Hepatocyte (in vitro differentiated cells): ENCODE results near the gene PTPRCAP. TPM values are rescaled to one million over a fixed set of nuclear protein-coding genes. Genes with fewer than 3 reads are reported as not detected.
"Not testable (repeated sequence)": the region's sequence is repeated elsewhere in the genome, so short reads cannot be mapped to it uniquely, and the experiment has no call there.

ENCODE experiments used
- DNase-seq: peaks from one replicate; pipeline ENCODE4 v3.0.0-alpha.2; 2016; ENCODE audit warnings: low spot score
- H2AFZ ChIP-seq: fragments of 200-600 bp; sonication (generic); 2 replicates; pipeline ENCODE4 v1.6.0; 2016; ENCODE audit warnings: antibody characterized with exemption, mild to moderate bottlenecking
- H3K27ac ChIP-seq: fragments of 200-600 bp; sonication (generic); 2 replicates; pipeline ENCODE4 v1.5.1; 2016; ENCODE audit warnings: mild to moderate bottlenecking
- H3K27me3 ChIP-seq: fragments of 200-600 bp; sonication (generic); 2 replicates; pipeline ENCODE4 v1.6.1; 2016
- H3K36me3 ChIP-seq: fragments of 200-600 bp; sonication (generic); replicated peaks from 2 replicates; pipeline ENCODE4 v1.5.1; 2016; ENCODE audit warnings: low read depth; ENCODE audit not compliant: insufficient read depth
- H3K4me1 ChIP-seq: fragments of 200-600 bp; sonication (generic); 2 replicates; pipeline ENCODE4 v1.5.1; 2016; ENCODE audit warnings: mild to moderate bottlenecking, moderate library complexity; ENCODE audit not compliant: insufficient read depth
- H3K4me2 ChIP-seq: fragments of 200-600 bp; sonication (generic); 2 replicates; pipeline ENCODE4 v1.6.0; 2016
- H3K4me3 ChIP-seq: fragments of 200-600 bp; sonication (generic); 2 replicates; pipeline ENCODE4 v1.5.1; 2016; ENCODE audit warnings: mild to moderate bottlenecking
- H3K79me2 ChIP-seq: fragments of 200-600 bp; sonication (generic); 2 replicates; pipeline ENCODE4 v1.6.0; 2017; ENCODE audit warnings: mild to moderate bottlenecking
- H3K9me2 ChIP-seq: fragments of 200-600 bp; sonication (generic); replicated peaks from 2 replicates; pipeline ENCODE4 v1.6.0; 2017; ENCODE audit warnings: mild to moderate bottlenecking; ENCODE audit not compliant: insufficient read depth
- H3K9me3 ChIP-seq: fragments of 200-600 bp; sonication (generic); 2 replicates; pipeline ENCODE4 v1.5.1; 2016; ENCODE audit warnings: low read depth, mild to moderate bottlenecking
- H4K20me1 ChIP-seq: fragments of 200-600 bp; sonication (generic); 2 replicates; pipeline ENCODE4 v1.6.0; 2016; ENCODE audit warnings: mild to moderate bottlenecking; ENCODE audit not compliant: insufficient read depth, poor library complexity, severe bottlenecking
- EZH2 ChIP-seq: fragments of 200-600 bp; sonication (generic); IDR thresholded peaks from 2 replicates; pipeline ENCODE4 v1.6.1; 2016; ENCODE audit warnings: antibody characterized with exemption, mild to moderate bottlenecking, borderline replicate concordance
- EZH2phosphoT487 ChIP-seq: fragments of 200-600 bp; sonication (generic); IDR thresholded peaks from one replicate; pipeline ENCODE4 v1.6.1; 2018; ENCODE audit warnings: antibody characterized with exemption, mild to moderate bottlenecking, low read depth, moderate library complexity; ENCODE audit not compliant: unreplicated experiment, severe bottlenecking
- WGBS: methylation state at CpG from one replicate; pipeline ENCODE4 v1.1.6; 2016; ENCODE audit warnings: low lambda C conversion rate; ENCODE audit errors: missing lambda C conversion rate; 5-methylcytosine and 5-hydroxymethylcytosine counted together
- polyA plus RNA-seq: library from polyadenylated mRNA; unstranded; fragments of >200 nt; fragmentation: Nextera tagmentation; extraction: Ambion mirVana; gene quantifications from 2 replicates; pipeline ENCODE4 v1.2.1, GENCODE V29; 2016
- total RNA-seq: library from RNA; depleted of rRNA; stranded (reverse); fragments of >200 nt; gene quantifications from 2 replicates; pipeline ENCODE4 v1.2.3, GENCODE V29; 2014
- TF ChIP-seq, protein P1 (sequence below): fragments of 200-600 bp; sonication (generic); IDR thresholded peaks from 2 replicates; pipeline ENCODE4 v1.5.1; 2016; ENCODE audit warnings: antibody characterized with exemption, mild to moderate bottlenecking; ENCODE audit not compliant: poor library complexity

PTPRCAP gene, protein sequence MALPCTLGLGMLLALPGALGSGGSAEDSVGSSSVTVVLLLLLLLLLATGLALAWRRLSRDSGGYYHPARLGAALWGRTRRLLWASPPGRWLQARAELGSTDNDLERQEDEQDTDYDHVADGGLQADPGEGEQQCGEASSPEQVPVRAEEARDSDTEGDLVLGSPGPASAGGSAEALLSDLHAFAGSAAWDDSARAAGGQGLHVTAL
- total RNA-seq (2.5 and 3.4 TPM in 2 replicates), polyA plus RNA-seq (1.0 and 1.3 TPM in 2 replicates)

DNA sequence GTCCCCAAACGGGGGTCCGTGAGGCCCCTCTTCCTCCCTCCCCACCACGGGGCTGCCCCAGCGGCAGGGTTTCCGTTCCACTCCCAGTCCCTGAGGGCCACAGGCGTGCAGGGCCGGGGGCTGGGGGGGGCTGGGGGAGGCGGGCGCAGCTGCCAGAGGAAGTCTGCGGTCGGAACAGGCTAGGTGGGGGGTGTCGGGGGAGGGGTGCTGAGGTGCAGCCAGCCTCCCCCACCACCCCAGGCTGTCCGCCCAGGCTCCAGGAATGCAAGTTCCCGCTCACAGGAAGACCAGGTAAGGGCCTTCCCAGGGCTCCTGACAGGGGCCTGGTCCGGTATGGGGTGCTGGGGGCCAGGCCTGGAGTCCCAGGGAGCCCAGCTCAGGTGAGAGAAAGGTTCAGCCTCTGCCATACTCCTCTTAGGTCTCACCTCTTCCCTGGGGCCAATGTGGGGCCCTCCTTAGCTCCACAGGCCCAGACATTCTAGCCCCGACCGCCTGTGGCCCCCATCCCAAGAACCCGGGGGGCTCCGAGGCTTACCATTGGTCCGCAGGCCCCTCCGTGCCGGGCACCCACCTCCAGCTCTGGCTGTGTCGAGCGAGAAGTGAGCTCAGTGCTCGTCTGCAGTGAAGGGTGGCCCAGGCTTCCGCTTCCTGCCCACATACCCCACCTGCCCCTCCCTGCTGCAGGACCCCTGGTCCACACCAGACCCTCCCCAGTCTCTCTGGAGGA, at the start of gene PTPRCAP:
Gene PTPRCAP (minus strand): TSS at position 601 of the 727 bp plus-strand sequence. CDS start 63 bp downstream, at position 538.
- no peak for DNase-seq
- Histone ChIP-seq H3K4me2 (no peak within 1 kb of the TSS), H3K9me2 (no peaks in the 10 kb centered on the region), H3K27ac (no peak within 1 kb of the TSS), H3K27me3 (no peaks in the 10 kb centered on the region), H2AFZ (no peak within 1 kb of the TSS), H4K20me1 (no peaks in the 10 kb centered on the region), H3K79me2 (peaks cover 6% of the 10 kb centered on the region), H3K4me3 (no peak within 1 kb of the TSS), H3K36me3 (no peaks in the 10 kb centered on the region), H3K9me3 (no peaks in the 10 kb centered on the region), H3K4me1 (peaks cover 1% of the 10 kb centered on the region)
- 92% methylated on average over 17 of the region's 26 CpGs for WGBS
- TF ChIP-seq, protein P1, sequence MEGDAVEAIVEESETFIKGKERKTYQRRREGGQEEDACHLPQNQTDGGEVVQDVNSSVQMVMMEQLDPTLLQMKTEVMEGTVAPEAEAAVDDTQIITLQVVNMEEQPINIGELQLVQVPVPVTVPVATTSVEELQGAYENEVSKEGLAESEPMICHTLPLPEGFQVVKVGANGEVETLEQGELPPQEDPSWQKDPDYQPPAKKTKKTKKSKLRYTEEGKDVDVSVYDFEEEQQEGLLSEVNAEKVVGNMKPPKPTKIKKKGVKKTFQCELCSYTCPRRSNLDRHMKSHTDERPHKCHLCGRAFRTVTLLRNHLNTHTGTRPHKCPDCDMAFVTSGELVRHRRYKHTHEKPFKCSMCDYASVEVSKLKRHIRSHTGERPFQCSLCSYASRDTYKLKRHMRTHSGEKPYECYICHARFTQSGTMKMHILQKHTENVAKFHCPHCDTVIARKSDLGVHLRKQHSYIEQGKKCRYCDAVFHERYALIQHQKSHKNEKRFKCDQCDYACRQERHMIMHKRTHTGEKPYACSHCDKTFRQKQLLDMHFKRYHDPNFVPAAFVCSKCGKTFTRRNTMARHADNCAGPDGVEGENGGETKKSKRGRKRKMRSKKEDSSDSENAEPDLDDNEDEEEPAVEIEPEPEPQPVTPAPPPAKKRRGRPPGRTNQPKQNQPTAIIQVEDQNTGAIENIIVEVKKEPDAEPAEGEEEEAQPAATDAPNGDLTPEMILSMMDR: no peak
- TF ChIP-seq EZH2: no peak
- TF ChIP-seq EZH2phosphoT487: no peak

DNA sequence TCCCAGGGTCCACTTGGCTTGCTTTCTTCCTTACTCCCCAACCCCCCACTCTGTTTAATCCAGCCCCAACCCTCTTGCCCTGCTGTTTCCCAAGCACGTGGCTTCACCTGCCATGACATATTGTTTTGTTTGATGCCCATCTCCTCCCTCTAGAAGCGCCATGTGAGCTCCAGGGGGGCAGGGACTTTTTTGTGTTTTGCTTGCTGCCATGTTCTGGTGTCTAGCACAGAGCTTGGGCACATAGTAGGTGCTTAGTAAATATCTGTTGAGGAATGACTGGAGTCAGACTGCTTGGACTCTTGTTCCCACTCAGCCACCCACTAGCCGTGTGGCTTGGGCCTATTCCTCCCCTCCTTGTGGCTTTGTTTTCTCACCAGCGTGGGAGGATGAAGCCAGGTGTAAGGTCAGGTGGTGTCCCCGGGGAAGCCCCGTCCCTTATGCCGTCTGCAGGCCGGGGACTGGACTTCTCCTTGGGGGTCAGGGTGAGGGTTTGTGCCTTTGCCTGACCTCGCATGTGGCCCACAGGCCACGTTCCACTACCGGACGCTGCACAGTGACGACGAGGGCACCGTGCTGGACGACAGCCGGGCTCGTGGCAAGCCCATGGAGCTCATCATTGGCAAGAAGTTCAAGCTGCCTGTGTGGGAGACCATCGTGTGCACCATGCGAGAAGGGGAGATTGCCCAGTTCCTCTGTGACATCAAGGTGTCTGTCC, 49.2 kb upstream of the PTPRCAP start:
- H3K27me3 ChIP-seq: no peaks in the 10 kb centered on the region
- 94% methylated on average over 20 of the region's 20 CpGs for WGBS
- H3K27ac ChIP-seq: no peak overlapping the region
- H3K4me3 ChIP-seq: no peak overlapping the region
- H3K4me2 ChIP-seq: no peak overlapping the region
- no peak for DNase-seq
- TF ChIP-seq EZH2phosphoT487 (no peak), EZH2 (no peak)
- TF ChIP-seq, protein P1: no peak
- H3K79me2 ChIP-seq: peaks cover 26% of the 10 kb centered on the region
- no peaks in the 10 kb centered on the region for H3K36me3 ChIP-seq
- H3K9me3 ChIP-seq: no peaks in the 10 kb centered on the region
- no peaks in the 10 kb centered on the region for H3K9me2 ChIP-seq
- no peaks in the 10 kb centered on the region for H4K20me1 ChIP-seq
- peaks cover 10% of the 10 kb centered on the region for H3K4me1 ChIP-seq
- H2AFZ ChIP-seq: no peak overlapping the region

DNA sequence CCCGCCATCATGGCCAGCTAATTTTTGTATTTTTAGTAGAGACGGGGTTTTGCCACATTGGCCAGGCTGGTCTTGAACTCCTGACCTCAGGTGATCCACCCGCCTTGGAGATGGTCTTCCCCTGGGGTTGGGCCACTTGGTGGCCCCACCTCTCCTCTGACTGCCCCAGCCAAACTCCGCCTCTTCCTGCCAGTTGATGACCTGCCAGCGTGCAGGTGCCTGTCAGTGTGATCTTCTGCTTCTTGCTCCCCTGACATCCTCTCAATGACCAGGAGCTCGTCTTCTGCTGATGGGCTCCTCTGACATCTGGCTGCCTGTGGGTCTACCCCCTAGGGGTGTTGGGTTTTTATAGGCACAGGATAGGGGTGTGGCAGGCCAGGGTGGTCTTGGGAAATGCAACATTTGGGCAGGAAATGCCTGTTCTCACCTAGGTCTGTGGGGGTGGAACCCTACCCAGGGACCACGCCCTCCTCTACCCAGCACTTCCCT, 48.4 kb upstream of the PTPRCAP start:
- 97% methylated on average over 7 of the region's 7 CpGs for WGBS
- H3K9me2 ChIP-seq, H4K20me1 ChIP-seq, H3K27ac ChIP-seq, H3K4me3 ChIP-seq, DNase-seq, H2AFZ ChIP-seq, H3K27me3 ChIP-seq, H3K36me3 ChIP-seq, H3K9me3 ChIP-seq, H3K4me2 ChIP-seq: not testable (repeated sequence)
- peaks cover 10% of the 10 kb centered on the region for H3K4me1 ChIP-seq
- peaks cover 26% of the 10 kb centered on the region for H3K79me2 ChIP-seq

DNA sequence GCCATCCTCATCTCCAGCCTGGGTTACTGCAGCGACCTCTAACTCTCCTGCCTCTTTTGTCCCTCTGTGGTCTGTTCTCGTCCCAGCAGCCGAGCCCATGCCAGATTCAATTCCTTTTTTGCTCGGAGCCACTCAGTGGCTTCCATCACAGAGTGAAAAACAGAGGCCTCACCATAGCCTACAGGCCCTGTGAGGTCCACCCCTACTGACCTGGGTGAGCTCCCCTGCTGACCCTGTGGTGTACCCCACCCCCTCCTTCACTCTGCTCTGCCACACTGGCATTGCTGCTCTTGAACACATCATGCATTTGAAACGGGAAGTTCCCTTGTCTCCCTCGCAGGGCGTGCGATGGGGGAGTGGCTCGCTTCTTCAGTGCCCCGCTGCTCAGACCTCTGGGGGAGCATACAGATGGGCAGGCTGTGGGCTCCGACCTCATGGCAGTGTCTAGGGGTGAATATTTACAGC, 47.4 kb upstream of the PTPRCAP start:
- no peak overlapping the region for H3K4me2 ChIP-seq
- WGBS: 96% methylated on average over 11 of the region's 11 CpGs
- H3K9me3 ChIP-seq: no peaks in the 10 kb centered on the region
- no peaks in the 10 kb centered on the region for H3K36me3 ChIP-seq
- H2AFZ ChIP-seq: no peak overlapping the region
- H3K4me1 ChIP-seq: peaks cover 10% of the 10 kb centered on the region
- no peak for DNase-seq
- no peak overlapping the region for H3K27ac ChIP-seq
- H3K27me3 ChIP-seq: no peaks in the 10 kb centered on the region
- no peaks in the 10 kb centered on the region for H3K9me2 ChIP-seq
- TF ChIP-seq EZH2phosphoT487: no peak
- no peak for TF ChIP-seq EZH2
- TF ChIP-seq, protein P1: no peak
- no peaks in the 10 kb centered on the region for H4K20me1 ChIP-seq
- peaks cover 26% of the 10 kb centered on the region for H3K79me2 ChIP-seq
- no peak overlapping the region for H3K4me3 ChIP-seq
